Ishikawa (cell line): ENCODE measurements around the gene MAMLD1.

Experiments used
- CEBPB ChIP-seq: IDR thresholded peaks from 2 replicates; pipeline ENCODE4 v1.6.1; 2012
- CREB1 ChIP-seq: IDR thresholded peaks from 2 replicates; pipeline ENCODE4 v1.6.1; 2012; ENCODE audit warnings: low read depth
- EP300 ChIP-seq: IDR thresholded peaks from 2 replicates; pipeline ENCODE4 v1.6.1; 2012; ENCODE audit warnings: borderline replicate concordance
- FOXM1 ChIP-seq: IDR thresholded peaks from 2 replicates; pipeline ENCODE4 v1.6.1; 2012; ENCODE audit warnings: low read depth, borderline replicate concordance
- NFIC ChIP-seq: IDR thresholded peaks from 2 replicates; pipeline ENCODE4 v1.6.1; 2012
- RAD21 ChIP-seq: IDR thresholded peaks from 2 replicates; pipeline ENCODE4 v1.6.1; 2012; ENCODE audit warnings: low read depth
- TAF1 ChIP-seq: IDR thresholded peaks from 2 replicates; pipeline ENCODE4 v1.6.1; 2012; ENCODE audit warnings: low read depth, mild to moderate bottlenecking
- TCF12 ChIP-seq: IDR thresholded peaks from 2 replicates; pipeline ENCODE4 v1.6.1; 2012; ENCODE audit warnings: low read depth
- TEAD4 ChIP-seq: IDR thresholded peaks from 2 replicates; pipeline ENCODE4 v1.6.1; 2012
- YY1 ChIP-seq: IDR thresholded peaks from 2 replicates; pipeline ENCODE4 v1.6.1; 2012; ENCODE audit warnings: low read depth
- ZBTB7A ChIP-seq: IDR thresholded peaks from 2 replicates; pipeline ENCODE4 v1.6.1; 2012; ENCODE audit warnings: low read depth
- TF ChIP-seq, protein P1 (sequence below): IDR thresholded peaks from 2 replicates; pipeline ENCODE4 v1.6.1; 2012
- TF ChIP-seq, protein P2 (sequence below): IDR thresholded peaks from 2 replicates; pipeline ENCODE4 v1.6.1; 2012

DNA sequence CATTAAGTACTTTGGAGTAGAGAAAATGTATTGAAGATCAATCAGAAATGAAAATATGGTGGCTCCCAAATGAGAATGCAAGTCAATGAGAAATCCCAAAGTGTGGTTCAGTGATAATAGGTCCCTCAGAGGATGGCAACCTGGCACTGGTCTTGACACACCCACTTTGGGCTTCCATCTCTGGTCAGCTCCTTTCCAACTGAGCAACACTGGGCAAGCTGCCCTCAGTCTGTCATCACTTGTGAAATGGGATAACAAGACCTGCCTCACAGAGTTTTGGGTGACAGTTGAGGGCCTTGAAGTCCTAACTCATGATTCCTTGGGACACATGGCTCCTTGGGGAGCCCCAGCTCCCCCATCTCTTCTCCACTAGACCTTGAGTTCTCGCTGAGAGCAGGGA is 29.0 kb upstream of the MAMLD1 start:
- TF ChIP-seq EP300 (no peak), CEBPB (no peak), NFIC (no peak), RAD21 (no peak), ZBTB7A (no peak), CREB1 (no peak), YY1 (no peak), FOXM1 (no peak), TCF12 (no peak), TAF1 (no peak), TEAD4 (no peak)
- TF ChIP-seq, protein P1, sequence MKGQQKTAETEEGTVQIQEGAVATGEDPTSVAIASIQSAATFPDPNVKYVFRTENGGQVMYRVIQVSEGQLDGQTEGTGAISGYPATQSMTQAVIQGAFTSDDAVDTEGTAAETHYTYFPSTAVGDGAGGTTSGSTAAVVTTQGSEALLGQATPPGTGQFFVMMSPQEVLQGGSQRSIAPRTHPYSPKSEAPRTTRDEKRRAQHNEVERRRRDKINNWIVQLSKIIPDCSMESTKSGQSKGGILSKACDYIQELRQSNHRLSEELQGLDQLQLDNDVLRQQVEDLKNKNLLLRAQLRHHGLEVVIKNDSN: no peak
- TF ChIP-seq, protein P2, sequence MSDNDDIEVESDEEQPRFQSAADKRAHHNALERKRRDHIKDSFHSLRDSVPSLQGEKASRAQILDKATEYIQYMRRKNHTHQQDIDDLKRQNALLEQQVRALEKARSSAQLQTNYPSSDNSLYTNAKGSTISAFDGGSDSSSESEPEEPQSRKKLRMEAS: no peak
